PC-3 (cell line): ENCODE results near the gene PRM3. TPM values are rescaled to one million over a fixed set of nuclear protein-coding genes. Genes with fewer than 3 reads are reported as not detected.

Source experiments
- ATAC-seq: fragments of 200-7000 bp; cut with Tn5 transposase; 2 replicates; pipeline ENCODE4 v1.9.1; 2020; ENCODE audit warnings: mild to moderate bottlenecking, moderate library complexity
- BruUV-seq: library from RNA; stranded (reverse); fragments of 400-500 nt; replicated peaks from 2 replicates; lab custom pipeline; 2021; lab: Mats Ljungman, UMichigan
- CTCF ChIA-PET: fragments of 300-600 bp; sonication (Branson Sonifier 250); formaldehyde crosslinking; loops from one replicate; lab custom pipeline; 2022; ENCODE audit warnings: antibody characterized with exemption; lab: Charles Lee
- POLR2A ChIA-PET: fragments of 300-600 bp; sonication (Branson Sonifier 250); formaldehyde crosslinking; loops from one replicate; lab custom pipeline; 2022; ENCODE audit warnings: antibody characterized with exemption; ENCODE audit not compliant: unreplicated experiment; lab: Charles Lee
- DNase-seq: peaks from one replicate; pipeline ENCODE4 v3.0.0-alpha.2; 2015
- H2AFZ ChIP-seq: fragments of 300-600 bp; sonication (generic); 2 replicates; pipeline ENCODE4 v1.6.0; 2016; ENCODE audit warnings: antibody characterized with exemption, low read length
- H3F3A ChIP-seq: fragments of 300-600 bp; sonication (generic); one replicate; pipeline ENCODE4 v1.6.0; 2017; ENCODE audit warnings: antibody characterized with exemption, low read length, control low read depth, mild to moderate bottlenecking; ENCODE audit not compliant: unreplicated experiment
- H3K27ac ChIP-seq: fragments of 300-600 bp; sonication (generic); 2 replicates; pipeline ENCODE4 v1.5.1; 2016; ENCODE audit warnings: mild to moderate bottlenecking, low read length
- H3K27me3 ChIP-seq: fragments of 300-600 bp; sonication (generic); 2 replicates; pipeline ENCODE4 v1.6.1; 2016; ENCODE audit warnings: low read length, mixed read lengths
- H3K36me3 ChIP-seq: fragments of 300-600 bp; sonication (generic); 2 replicates; pipeline ENCODE4 v1.6.1; 2016; ENCODE audit warnings: low read depth, mixed run types, low read length, mixed read lengths
- H3K4me1 ChIP-seq: fragments of 300-600 bp; sonication (generic); 2 replicates; pipeline ENCODE4 v1.5.1; 2016; ENCODE audit warnings: low read length; ENCODE audit not compliant: insufficient read depth
- H3K4me2 ChIP-seq: fragments of 300-600 bp; sonication (generic); 2 replicates; pipeline ENCODE4 v1.6.0; 2016; ENCODE audit warnings: low read length
- H3K4me3 ChIP-seq: fragments of 300-600 bp; sonication (generic); 2 replicates; pipeline ENCODE4 v1.5.1; 2016; ENCODE audit warnings: mild to moderate bottlenecking, low read length, mixed read lengths
- H3K79me2 ChIP-seq: fragments of 300-600 bp; sonication (generic); 2 replicates; pipeline ENCODE4 v1.6.1; 2017; ENCODE audit warnings: low read length, mixed read lengths
- H3K9ac ChIP-seq: fragments of 300-600 bp; sonication (generic); 2 replicates; pipeline ENCODE4 v1.6.0; 2016; ENCODE audit warnings: mild to moderate bottlenecking, low read length
- H3K9me2 ChIP-seq: fragments of 300-600 bp; sonication (generic); replicated peaks from 2 replicates; pipeline ENCODE4 v1.6.1; 2016; ENCODE audit warnings: mixed run types, low read length, mixed read lengths
- H3K9me3 ChIP-seq: fragments of 300-600 bp; sonication (generic); 2 replicates; pipeline ENCODE4 v1.6.1; 2016; ENCODE audit warnings: low read length, mixed read lengths
- H4K20me1 ChIP-seq: fragments of 300-600 bp; sonication (generic); 2 replicates; pipeline ENCODE4 v1.6.1; 2016; ENCODE audit warnings: low read length, mixed read lengths
- CTCF ChIP-seq: fragments of 300-600 bp; sonication (generic); conservative IDR thresholded peaks from 2 replicates; pipeline ENCODE4 v1.5.1; 2017; ENCODE audit warnings: antibody characterized with exemption, low read depth, mild to moderate bottlenecking, low read length
- EZH2 ChIP-seq: fragments of 300-600 bp; sonication (generic); IDR thresholded peaks from one replicate; pipeline ENCODE4 v1.6.1; 2017; ENCODE audit warnings: antibody characterized with exemption, mild to moderate bottlenecking, low read length; ENCODE audit not compliant: unreplicated experiment
- EZH2phosphoT487 ChIP-seq: fragments of 300-600 bp; sonication (generic); IDR thresholded peaks from 2 replicates; pipeline ENCODE4 v1.6.1; 2018; ENCODE audit warnings: mild to moderate bottlenecking, antibody characterized with exemption, low read length, borderline replicate concordance
- intact Hi-C: fragments of 100-400 bp; cut with micrococcal nuclease; formaldehyde crosslinking; loops from 2 replicates; pipeline ENCODE4 v1.9.0; 2023
- total RNA-seq: library from RNA; depleted of rRNA; stranded (reverse); fragments of >200 nt; gene quantifications from 2 replicates; pipeline ENCODE4 v1.2.3, GENCODE V29; 2014

The PRM3 gene
- total RNA-seq, 1 experiment from 2014 or later = not detected

DNA sequence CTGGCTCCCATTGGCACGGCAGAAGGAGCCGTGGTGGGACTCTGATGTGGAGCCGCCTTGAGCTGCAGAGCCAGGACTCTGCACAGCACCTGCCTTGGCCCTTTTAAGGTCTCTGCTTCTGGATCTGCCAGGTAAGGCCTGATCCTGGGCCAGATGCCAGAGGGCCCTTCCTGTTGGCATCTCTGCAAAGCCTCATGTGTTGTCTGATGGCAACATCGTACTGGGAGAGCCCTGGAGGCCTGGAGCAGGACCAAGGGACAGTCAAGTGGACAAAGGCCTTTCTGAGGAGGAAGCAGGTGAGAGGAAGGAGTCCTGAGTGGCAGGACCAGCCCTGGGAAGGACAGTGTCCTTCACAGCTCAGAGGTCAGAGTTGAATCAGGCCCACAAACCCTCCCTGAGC lies 43.5 kb downstream of the PRM3 start:
- no peak overlapping the region for H3K9ac ChIP-seq
- no peak overlapping the region for H3K27ac ChIP-seq
- no peak overlapping the region for H3K4me3 ChIP-seq
- no TSS peak for BruUV-seq
- intact Hi-C loops = no loop called here
- ChIA-PET CTCF (no interaction called here), POLR2A (no interaction called here)
- no peaks in the 10 kb centered on the region for H3F3A ChIP-seq
- H2AFZ ChIP-seq = no peak overlapping the region
- H3K9me2 ChIP-seq = no peaks in the 10 kb centered on the region
- H3K79me2 ChIP-seq = no peaks in the 10 kb centered on the region
- no peaks in the 10 kb centered on the region for H3K36me3 ChIP-seq
- H3K9me3 ChIP-seq = no peaks in the 10 kb centered on the region
- H3K4me2 ChIP-seq = no peak overlapping the region
- no peaks in the 10 kb centered on the region for H3K27me3 ChIP-seq
- peak; percentile 35; the same call in 1 of the 2 replicates for ATAC-seq
- TF ChIP-seq CTCF (no peak), EZH2 (no peak), EZH2phosphoT487 (no peak)
- H3K4me1 ChIP-seq = no peaks in the 10 kb centered on the region
- H4K20me1 ChIP-seq = no peaks in the 10 kb centered on the region
- DNase-seq = peak; percentile 49

- TF ChIP-seq EZH2phosphoT487 (no peak), EZH2 (no peak), CTCF (no peak)
- no peaks in the 10 kb centered on the region for H3K79me2 ChIP-seq
- no peaks in the 10 kb centered on the region for H4K20me1 ChIP-seq
- H3K9me2 ChIP-seq = no peaks in the 10 kb centered on the region
- no peak for ATAC-seq
- ChIA-PET CTCF (no interaction called here), POLR2A (no interaction called here)
- BruUV-seq = no TSS peak
- H3F3A ChIP-seq = no peaks in the 10 kb centered on the region
- DNase-seq = no peak
- intact Hi-C loops = no loop called here
- H3K9me3 ChIP-seq = no peaks in the 10 kb centered on the region
- H3K4me1 ChIP-seq = no peaks in the 10 kb centered on the region
- H3K27ac ChIP-seq = no peak overlapping the region
- no peak overlapping the region for H2AFZ ChIP-seq
- no peak overlapping the region for H3K9ac ChIP-seq
- no peaks in the 10 kb centered on the region for H3K36me3 ChIP-seq
- H3K4me2 ChIP-seq = no peak overlapping the region
- no peaks in the 10 kb centered on the region for H3K27me3 ChIP-seq
- no peak overlapping the region for H3K4me3 ChIP-seq
Measured at GRCh38 chr16:11229432-11229831, 44.0 kb downstream of the PRM3 start.

GRCh38 chr16:11225677-11226549 lies 47.5 kb downstream of the PRM3 start:
- Histone ChIP-seq H3K9ac (no peak overlapping the region), H3K27me3 (no peaks in the 10 kb centered on the region), H3K9me2 (no peaks in the 10 kb centered on the region), H3K36me3 (no peaks in the 10 kb centered on the region), H3K4me1 (no peaks in the 10 kb centered on the region), H4K20me1 (no peaks in the 10 kb centered on the region), H3K9me3 (no peaks in the 10 kb centered on the region), H3F3A (no peaks in the 10 kb centered on the region), H3K27ac (no peak overlapping the region), H3K79me2 (no peaks in the 10 kb centered on the region), H2AFZ (no peak overlapping the region), H3K4me2 (no peak overlapping the region), H3K4me3 (no peak overlapping the region)
- ATAC-seq = no peak
- no peak for DNase-seq
- no peak for TF ChIP-seq EZH2phosphoT487
- TF ChIP-seq CTCF = no peak
- no peak for TF ChIP-seq EZH2
- intact Hi-C loops = no loop called here
- ChIA-PET CTCF (no interaction called here), POLR2A (interaction anchor here (0.6 kb wide), 1 partner anchor 14 kb away, joined by 3 read pairs; no protein-coding TSS in a partner anchor)
- BruUV-seq = no TSS peak
